GM19467 (cell line): ENCODE data around the gene SNAP47.

Experiments
- ATAC-seq: cut with Tn5 transposase; IDR thresholded peaks from one replicate; pipeline ENCODE4 v1.9.1; 2021; ENCODE audit warnings: mild to moderate bottlenecking, moderate library complexity; ENCODE audit not compliant: unreplicated experiment

SNAP47 gene

GRCh38 chr1:227781314-227781930 lies 46.2 kb downstream of the SNAP47 start:
- no peak for ATAC-seq

GRCh38 chr1:227782226-227782625 lies 47.0 kb downstream of the SNAP47 start:
- no peak for ATAC-seq

DNA sequence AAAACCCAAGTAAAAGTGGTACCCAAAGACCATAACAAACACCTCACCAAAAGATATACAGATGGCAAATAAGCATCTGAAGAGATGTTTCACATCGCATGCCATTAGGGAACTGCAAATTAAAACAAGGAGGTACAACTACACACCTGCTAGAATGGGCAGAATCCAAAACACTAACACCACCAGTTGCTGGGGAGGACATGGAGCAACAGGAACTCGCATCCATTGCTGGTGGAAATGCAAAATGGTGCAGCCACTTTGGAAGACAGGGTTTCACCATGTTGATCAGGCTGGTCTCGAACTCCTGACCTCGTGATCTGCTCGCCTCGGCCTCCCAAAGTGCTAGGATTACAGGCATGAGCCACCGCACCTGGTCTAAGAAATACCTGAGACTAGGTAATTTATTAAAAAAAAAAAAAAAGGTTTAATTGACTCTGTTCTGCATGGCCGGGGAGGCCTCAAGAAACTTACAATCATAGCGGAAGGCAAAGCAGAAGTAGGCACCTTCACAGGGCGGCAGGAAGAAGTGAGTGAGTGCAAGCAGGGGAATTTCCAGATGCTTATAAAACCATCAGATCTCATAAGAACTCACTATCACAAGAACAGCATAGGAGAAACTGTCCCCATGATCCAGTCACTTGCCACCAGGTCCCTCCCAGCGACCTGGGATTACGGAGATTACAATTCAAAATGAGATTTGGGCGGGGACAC lies 50.0 kb downstream of the SNAP47 start:
- no peak for ATAC-seq

DNA sequence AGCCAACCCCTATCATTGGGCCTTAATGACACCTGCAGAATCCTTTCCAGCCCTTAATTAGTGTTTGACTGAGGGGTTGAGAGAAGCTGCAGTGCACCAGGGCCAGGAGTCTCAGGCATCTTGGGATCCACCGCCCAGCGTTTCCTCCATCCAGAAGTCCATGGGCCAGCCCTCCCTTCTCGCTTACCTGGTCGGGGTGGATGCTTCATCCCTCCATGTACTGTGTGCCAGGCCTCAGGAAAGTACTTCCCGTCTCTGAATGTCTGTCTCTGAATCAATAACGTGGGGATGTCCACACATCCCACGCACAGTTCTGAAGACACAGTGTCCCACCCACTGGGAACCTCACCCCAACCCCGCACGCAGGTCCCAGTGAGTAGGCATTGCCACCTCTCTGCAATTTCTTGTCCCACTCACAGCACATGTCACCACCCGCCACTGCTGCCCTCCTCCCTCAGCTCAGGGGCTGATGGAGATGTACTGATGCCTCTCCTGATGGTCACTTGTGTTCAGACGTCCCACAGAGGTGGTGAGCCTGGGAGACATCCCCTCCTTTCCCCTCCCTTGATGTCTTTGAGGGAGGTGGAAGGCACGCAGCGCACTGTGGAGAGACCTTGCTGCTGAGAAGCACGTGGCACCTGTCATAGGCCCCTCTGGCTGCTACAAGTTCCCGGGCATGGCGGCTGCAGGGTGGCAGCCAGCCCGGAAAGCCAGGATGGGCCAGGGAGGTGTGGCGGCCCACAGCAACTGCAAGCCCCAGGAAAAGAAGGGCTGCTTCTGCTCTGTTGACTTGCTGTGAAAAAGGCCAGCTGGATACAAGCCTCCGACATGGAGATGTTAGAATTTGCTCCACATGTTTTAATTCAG lies 50.8 kb downstream of the SNAP47 start:
- ATAC-seq = no peak

- no peak for ATAC-seq
Observed at GRCh38 chr1:227786673-227787512, 51.7 kb downstream of the SNAP47 start.

GRCh38 chr1:227787513-227788270 lies 52.5 kb downstream of the SNAP47 start:
- peak; percentile 90 for ATAC-seq

DNA sequence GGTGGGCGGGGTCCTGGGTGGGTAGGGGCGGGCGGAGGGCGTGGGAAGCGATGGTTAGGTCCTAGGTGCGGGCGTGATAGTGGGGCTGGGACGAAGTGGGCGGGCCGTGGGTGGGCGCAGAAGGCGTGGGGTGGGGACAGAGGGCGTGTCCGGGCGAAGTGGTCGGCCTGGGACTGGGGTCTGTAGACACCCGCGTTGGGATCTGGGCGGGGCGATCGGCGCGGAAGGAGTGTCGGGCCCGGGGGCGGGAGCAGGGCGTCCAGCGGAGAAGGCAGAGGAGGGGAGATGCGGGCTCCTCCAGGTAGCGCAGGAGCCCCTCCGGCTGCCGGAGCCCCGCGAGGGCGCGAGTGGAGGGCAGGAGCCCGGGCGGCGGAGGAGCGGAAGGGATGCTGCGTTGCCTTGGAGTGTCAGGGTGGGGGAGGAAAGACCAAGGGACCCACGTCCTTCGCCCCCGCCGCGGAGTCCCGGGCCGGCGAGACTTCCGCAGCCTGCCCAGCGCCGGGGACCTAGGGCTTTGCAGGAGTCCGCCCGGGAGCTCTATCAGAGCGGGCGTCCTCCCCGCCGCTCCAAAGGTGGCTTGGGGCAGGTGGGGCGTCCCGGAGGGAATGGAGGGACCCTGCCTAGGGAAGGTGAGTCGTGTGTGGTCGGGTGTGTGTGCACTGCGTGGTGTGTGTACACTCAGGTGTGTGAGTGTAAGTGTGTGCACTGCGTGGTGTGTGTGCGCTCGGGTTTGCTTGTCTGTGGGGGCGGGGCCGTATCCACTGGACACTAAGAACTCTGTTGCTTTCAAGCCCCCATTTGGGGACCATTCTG lies 53.2 kb downstream of the SNAP47 start:
- peak; percentile 49 for ATAC-seq

- no peak for ATAC-seq
Observed at GRCh38 chr1:227789084-227790033, 54.1 kb downstream of the SNAP47 start.

DNA sequence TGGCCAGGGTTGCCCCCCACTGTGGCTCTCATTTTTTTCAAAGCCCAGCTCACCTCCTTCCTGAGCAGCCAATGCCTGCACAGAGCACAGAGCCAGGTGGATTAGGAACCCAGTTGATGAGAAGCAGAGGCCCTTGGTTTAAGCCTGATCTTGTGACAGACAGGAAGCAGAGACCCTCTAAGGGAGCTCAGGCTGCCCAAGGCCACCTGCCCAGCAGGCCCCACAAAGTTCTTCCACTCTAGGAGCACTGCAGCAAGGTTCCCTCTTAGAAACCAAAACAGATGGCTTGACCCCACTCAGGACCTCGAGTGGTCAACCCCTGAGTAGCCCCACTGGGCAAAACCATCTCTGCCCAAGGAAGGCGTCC lies 54.8 kb downstream of the SNAP47 start:
- no peak for ATAC-seq

DNA sequence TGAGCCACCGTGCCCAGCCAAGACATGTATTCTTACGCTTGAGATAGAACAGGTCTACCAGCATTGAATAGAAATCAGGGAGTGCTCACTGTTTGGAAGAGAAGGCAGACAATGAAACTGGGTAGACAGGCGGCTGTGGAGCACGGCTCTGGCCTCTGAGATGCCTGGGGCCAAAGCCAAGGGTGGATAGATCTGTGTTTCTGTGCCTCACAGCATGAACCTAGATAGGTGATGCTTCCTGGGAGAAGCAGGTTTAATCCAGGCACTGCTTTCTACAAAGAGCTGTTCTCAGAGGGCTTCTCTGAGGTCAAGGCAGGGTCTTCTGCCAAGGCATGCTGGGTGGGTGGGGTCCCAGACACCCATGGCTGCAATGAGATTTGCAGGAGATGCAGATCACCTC lies 55.6 kb downstream of the SNAP47 start:
- ATAC-seq = no peak

DNA sequence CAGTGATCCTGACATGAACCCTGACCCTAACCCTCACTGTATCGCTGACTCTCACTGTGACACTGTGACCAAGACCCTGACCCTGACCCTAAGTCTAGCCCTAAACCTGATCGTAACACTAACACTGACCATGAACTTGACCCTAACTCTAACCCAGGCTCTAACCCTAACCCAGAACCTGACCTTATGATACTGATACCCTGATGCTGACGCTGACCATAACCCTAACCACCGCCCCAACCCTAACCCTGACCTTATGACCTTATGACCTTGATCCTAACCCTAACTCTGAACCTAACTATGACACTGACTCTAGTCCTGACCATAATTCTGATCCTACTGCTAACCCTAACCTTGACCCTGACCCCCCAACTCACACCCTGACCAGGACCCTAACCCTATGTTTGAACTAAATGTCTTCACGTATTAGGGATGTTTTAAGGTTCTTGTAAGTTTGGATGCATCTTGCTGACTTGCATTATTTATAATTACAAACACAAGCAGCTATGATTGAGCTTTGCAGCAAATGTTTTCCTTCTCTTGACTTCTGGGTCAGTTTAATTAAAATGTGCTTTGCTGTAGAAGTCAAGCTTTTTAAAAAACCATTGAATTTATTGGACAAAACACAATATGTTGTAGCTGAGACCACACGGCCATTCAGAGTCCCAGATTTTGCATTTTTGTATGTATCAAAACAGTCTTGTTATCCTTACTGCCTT lies 56.3 kb downstream of the SNAP47 start:
- ATAC-seq = no peak

- ATAC-seq = no peak
Observed at GRCh38 chr1:227792216-227793078, 57.2 kb downstream of the SNAP47 start.

- ATAC-seq = no peak
Observed at GRCh38 chr1:227793079-227793947, 58.1 kb downstream of the SNAP47 start.

GRCh38 chr1:227793948-227794816 lies 58.9 kb downstream of the SNAP47 start:
- ATAC-seq = no peak

GRCh38 chr1:227794817-227795192 lies 59.6 kb downstream of the SNAP47 start:
- ATAC-seq = no peak
